HG02938 (cell line): ENCODE results near the gene ZDHHC22.
A peak's percentile ranks its signal among the peaks of the same experiment; 100 is the strongest.

Source experiments
- ATAC-seq: cut with Tn5 transposase; IDR thresholded peaks from one replicate; pipeline ENCODE4 v1.9.1; 2021; ENCODE audit warnings: mild to moderate bottlenecking, moderate library complexity; ENCODE audit not compliant: unreplicated experiment

ZDHHC22 gene

DNA sequence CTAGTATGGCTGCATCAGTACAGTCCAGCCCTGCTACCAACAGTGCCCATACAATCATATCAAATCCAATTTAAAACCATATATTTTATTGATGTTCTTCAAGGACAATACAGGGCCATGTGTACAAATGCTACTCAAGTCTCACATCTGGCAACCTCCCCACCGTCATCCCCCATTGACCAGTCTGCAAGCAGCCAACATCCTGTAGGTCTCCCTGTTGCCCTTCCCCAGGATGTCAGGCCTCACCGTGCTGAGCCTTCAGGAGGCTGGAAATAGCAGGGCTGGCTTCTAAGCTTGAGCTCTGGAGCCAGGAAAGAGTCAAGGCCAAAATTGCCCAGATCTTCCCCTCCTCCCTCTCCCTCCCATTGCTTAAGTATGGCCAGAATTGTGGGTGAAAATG is 10.4 kb downstream of the ZDHHC22 start:
- ATAC-seq, result no peak

DNA sequence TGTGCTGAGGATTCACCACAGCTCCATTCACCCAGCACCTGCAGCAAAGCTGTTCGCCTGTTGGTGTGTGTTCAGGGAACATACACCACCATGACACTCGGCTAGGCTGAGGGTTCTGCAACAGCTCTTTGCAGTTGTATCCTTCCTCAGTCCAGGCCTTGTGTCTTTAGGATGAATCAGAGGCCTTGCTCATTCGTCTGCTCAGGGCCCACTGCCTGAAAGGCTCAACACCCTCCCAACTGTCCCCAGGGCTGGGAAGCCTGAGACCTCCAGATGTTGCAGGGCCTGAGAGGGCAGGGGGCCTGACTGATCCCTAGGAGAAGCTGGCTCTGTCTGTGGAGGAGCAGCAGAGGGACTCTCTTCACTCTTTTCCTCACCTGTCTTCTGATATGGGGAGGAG is 11.2 kb downstream of the ZDHHC22 start:
- no peak for ATAC-seq

GRCh38 chr14:77128414-77128891 is 13.1 kb downstream of the ZDHHC22 start:
- no peak for ATAC-seq

GRCh38 chr14:77126461-77126990 is 15.1 kb downstream of the ZDHHC22 start:
- no peak for ATAC-seq

GRCh38 chr14:77125823-77126325 is 15.7 kb downstream of the ZDHHC22 start:
- ATAC-seq, result no peak

GRCh38 chr14:77125281-77125801 is 16.2 kb downstream of the ZDHHC22 start:
- no peak for ATAC-seq

DNA sequence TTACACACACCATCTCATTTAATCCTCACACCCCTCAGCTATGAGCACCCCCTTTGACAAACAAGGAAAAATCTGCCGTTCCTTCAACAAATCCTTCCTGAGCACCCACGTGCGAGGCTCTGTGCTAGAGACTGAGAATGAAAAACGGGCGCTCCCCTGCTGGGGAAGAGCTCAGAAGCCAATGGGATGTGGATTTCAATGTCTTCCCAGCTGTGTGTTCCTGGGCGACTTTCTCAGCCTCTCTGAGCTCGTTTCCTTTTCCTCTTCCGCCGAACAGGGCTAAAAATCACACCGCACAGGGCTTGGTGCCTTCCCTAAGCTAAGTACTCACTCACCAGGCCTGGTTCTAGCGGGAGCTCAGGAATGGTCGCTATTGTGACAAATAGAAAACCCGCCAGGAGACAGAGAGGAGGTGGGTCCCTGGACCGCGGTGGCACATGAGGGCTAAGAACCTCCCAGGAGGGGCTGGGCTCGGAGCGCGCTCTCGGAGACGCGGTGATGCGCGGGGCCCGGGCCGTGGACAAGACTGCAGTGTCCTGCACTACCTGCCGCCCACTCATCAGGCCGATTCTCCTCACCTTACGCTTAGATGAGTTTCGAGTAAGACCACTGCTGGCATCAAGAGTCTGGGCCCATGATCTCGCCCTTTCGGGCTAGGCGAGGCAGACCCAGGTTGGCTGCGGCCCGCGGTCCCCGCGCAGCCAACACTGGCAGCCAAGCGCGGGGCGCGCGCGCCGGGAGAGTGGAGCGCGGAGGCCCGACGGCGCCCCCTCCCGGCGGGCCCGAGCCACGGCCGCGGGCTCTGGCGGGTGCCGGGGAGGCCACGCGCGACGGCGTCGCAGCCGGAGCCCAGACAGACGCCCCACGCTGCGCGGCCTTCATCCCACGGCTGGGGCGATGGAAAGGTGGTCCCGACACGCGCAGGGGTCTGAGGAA is 17.0 kb downstream of the ZDHHC22 start:
- no peak for ATAC-seq

DNA sequence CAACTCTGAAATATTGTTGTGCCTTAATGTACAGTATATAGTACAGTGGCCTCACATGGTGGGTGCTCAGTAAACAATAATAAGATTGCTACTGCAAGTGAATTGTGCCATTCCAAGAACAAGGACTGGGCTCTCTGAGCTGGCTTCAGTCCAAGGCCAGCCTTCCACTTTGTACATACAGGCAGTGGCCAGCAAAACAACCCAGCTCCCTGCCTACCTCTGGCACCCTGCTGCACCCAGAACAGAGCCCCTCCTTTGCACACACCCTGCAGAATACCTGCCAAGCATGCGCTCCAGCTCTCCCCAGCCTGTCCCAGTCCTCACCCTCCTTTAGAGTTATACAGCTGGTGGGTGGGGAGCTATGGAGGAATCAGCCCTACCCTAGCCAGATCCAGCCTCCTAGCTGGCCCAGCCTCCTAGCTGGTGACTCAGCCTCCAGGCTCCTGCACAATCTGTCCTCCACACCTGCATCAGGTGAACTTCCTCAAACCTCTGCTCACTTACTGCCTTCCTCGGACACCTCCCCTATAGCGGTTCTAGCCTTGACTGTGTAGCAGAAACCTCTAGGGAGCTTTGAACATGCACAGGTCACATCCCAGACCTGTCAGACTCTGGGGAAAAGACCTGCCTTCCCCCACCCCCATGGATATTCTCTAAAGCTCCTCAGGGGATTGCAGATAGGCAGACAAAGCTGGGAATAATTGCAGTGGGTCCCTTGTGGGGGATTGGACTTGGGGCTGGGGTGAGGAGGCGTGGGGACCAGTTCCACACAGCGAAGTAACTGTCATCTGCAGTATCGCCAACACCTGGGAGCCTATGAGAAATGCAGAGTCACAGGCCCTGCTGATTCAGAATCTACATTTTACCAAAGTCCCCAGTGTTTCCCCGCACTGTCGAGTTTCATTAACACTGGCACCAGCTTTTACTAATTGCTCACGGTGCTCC is 17.9 kb downstream of the ZDHHC22 start:
- no peak for ATAC-seq

GRCh38 chr14:77122526-77123125 is 19.0 kb downstream of the ZDHHC22 start:
- ATAC-seq, result no peak

DNA sequence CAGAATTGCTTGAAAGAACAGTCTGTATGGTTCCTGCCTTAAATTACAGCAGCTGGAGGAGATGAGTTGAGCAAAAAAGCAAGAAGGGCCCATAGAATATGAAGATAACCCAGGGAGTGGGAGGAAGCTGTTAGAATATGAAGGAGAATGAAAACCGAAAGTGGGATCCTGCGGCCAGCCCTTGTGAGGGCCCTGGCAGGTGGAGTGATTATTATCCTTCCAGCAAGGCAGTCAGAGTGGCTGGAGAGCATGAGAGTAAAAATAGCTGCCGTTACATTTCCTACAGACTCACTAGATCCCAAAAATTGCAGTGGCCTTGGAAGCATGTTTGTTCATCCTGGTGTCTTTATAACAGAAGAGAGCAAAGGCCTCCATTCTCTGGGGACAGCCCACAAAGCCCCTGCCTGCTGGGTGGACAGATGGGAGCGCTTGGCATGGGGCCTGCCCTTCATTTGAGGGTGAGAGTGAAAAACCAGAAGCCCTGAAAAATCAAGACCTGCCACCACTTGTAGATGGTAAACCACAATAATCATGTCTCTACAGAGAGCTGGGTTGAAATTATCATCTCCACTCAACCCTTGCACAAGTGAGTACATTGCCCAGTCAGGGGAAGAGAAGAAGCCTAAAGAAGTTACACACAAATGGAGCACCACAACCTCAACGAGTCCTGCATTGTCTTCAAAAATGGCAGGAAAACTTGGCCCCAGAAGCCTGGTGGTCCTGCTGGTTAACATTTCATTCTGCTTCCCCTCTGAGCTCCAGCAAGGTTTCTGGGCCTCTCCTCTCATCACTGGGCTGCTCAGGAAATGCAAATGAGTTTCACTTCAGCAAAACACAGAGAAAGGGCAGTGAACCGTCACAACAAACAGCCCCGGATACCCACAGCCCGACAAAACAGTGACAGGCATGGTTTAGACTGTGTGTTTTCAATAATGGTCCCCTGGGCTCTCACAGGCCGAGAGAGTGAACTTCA is 20.5 kb downstream of the ZDHHC22 start:
- peak; percentile 89 for ATAC-seq

GRCh38 chr14:77119851-77120250 is 21.7 kb downstream of the ZDHHC22 start:
- ATAC-seq, result no peak

GRCh38 chr14:77116172-77116817 is 25.3 kb downstream of the ZDHHC22 start:
- no peak for ATAC-seq

DNA sequence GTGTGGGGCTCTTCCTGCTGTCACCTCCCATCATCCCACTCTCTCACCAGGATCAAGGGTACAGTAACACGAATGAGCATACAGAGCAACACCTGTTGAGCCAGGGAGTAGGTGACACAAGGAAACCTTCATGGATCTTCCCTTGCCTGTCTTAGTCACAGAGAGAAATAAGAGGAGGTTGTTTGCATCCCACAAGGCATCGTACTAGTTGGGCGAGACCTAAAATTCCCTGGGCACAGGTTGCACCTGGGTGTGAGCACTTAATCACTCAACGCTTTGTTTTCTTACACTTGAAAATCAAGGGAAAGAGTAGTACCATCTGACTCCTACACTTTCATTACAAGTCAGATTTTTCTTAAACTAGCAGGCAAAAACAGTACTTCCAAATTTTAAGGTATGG is 27.0 kb downstream of the ZDHHC22 start:
- ATAC-seq, result no peak

DNA sequence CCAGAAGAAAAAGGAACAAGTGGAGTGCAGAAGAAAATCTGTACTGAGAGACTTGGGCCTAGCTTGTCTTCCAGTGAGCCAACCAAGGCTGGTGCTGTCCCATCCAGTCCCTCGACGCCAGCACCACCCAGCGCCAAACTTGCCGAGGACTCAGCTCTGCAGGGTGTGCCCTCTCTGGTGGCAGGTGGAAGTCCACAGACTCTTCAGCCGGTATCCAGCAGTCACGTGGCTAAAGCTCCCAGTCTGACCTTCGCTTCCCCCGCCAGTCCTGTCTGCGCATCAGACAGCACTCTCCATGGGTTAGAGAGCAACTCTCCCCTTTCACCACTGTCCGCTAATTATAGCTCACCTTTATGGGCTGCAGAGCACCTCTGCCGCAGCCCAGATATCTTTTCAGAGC is 27.9 kb downstream of the ZDHHC22 start:
- no peak for ATAC-seq

GRCh38 chr14:77111021-77111420 is 30.6 kb downstream of the ZDHHC22 start:
- ATAC-seq, result no peak

DNA sequence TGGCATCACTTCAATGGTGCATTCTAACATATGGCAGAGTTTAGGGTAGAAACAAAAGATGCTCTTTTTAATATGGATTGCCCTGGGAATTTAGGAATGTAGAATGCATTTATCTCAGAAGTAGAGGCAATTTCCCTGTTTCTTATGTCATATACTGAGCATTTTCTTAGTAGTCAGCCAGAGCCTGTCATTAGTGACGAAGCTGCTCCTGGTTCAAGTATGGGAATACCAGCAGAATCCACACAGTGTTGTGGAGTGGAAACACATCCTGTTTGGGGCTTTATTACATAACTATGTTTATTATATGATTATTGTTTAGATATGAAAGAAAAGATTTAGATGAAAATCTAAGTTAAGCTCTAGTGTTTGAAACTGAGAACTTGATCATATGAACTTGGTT is 31.3 kb downstream of the ZDHHC22 start:
- ATAC-seq, result no peak

- ATAC-seq, result no peak
Measured at GRCh38 chr14:77109656-77110055, 31.9 kb downstream of the ZDHHC22 start.

DNA sequence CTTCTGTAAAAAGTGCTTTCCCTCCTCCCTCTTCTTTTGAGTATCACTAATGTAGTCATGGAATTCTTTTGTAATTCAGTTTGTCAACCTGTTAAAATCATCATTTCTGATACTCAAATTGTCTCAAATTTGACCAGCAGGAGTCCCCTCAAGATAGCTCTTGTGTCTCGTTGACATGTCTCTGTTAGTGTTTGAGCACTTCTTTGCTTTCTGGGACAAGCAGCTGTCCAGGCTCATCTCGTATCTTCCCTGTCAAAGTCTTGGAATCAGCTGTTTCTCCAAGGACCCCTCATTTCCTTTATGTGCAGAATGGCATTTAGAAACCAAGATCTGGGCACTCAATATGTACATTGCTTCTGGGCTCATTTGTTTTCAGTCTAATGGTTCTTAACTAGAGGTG is 32.8 kb downstream of the ZDHHC22 start:
- no peak for ATAC-seq

- ATAC-seq, result no peak
Measured at GRCh38 chr14:77107228-77107627, 34.4 kb downstream of the ZDHHC22 start.
